T-helper 1 cell treated with Interleukin-12 subunit alpha and Interleukin-12 subunit beta and Interleukin-4 antibody, amounts not matched to agents 30 μg/mL and 1 μg/mL, for 36 hours (primary cell): ENCODE measurements around the gene ABCD1.
"Not testable (repeated sequence)": the region's sequence is repeated elsewhere in the genome, so short reads cannot be mapped to it uniquely, and the experiment has no call there.

Source experiments
- H3K27ac Mint-ChIP-seq: one replicate; pipeline ENCODE4 v1.8.0; 2021; ENCODE audit warnings: mild to moderate bottlenecking, mixed read lengths
- H3K27me3 Mint-ChIP-seq: one replicate; pipeline ENCODE4 v1.8.0; 2021; ENCODE audit warnings: low read depth, mixed read lengths
- H3K36me3 Mint-ChIP-seq: one replicate; pipeline ENCODE4 v1.8.0; 2021; ENCODE audit warnings: low read depth, mixed read lengths
- H3K4me1 Mint-ChIP-seq: one replicate; pipeline ENCODE4 v1.8.0; 2021; ENCODE audit warnings: low read depth, mixed read lengths
- H3K4me3 Mint-ChIP-seq: one replicate; pipeline ENCODE4 v1.8.0; 2021; ENCODE audit warnings: mild to moderate bottlenecking, moderate library complexity, mixed read lengths
- H3K9me3 Mint-ChIP-seq: one replicate; pipeline ENCODE4 v1.8.0; 2021; ENCODE audit warnings: mixed read lengths

The ABCD1 gene

DNA sequence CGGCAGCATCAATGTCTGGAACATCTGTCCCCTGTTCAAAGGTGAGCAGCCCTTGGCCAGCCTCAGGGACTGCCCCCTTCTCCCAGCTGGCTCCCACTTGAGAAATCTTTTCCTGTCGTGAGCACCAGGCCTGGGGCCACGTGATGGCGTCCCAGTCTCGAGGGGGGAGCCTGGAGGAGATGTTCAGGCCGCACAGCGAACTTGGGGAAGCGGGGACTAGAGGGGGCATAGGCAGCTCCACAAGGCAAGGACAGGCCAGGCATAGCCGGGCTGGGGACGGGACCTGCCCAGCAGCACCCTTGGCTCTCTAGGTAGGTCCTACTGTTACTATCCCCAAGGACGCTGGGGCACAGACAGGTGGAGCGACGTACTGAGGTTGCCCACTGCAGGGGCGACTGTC, 34.2 kb upstream of the ABCD1 start:
- Mint-ChIP-seq H3K4me1 (no peaks in the 10 kb centered on the region), H3K36me3 (no peaks in the 10 kb centered on the region), H3K4me3 (no peak overlapping the region), H3K9me3 (no peaks in the 10 kb centered on the region), H3K27me3 (peaks cover 16% of the 10 kb centered on the region), H3K27ac (no peak overlapping the region)

DNA sequence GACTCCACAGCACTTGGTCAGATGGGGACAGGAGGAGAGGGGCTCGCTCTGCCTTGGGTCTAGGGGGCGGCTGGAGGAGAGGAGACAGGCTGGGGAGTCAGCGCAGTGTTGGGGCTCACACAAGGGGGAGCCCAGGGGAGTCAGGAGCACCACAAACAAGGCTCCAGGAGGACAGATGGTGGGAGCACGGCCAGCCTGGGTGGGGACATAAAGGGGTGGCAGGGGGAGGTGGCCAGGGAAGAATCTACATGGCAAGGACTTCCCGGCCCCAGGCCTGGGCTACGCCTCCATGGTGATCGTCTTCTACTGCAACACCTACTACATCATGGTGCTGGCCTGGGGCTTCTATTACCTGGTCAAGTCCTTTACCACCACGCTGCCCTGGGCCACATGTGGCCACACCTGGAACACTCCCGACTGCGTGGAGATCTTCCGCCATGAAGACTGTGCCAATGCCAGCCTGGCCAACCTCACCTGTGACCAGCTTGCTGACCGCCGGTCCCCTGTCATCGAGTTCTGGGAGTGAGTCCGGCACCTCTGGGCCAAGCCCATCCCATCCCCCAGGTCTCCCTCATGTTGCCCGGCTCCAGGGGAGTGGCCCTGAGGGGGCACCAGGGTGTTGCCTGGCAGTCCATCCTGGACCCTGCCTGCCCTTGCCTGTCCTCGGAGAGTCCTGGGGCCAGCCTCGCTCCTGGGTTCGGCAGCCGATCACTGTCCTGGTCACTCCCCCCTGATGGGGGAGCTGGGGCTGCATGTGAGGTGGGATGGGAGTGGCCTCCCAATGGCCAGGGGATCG, 33.4 kb upstream of the ABCD1 start:
- H3K4me3 Mint-ChIP-seq, H3K36me3 Mint-ChIP-seq, H3K27ac Mint-ChIP-seq, H3K4me1 Mint-ChIP-seq, H3K9me3 Mint-ChIP-seq: not testable (repeated sequence)
- H3K27me3 Mint-ChIP-seq, result peaks cover 13% of the 10 kb centered on the region

DNA sequence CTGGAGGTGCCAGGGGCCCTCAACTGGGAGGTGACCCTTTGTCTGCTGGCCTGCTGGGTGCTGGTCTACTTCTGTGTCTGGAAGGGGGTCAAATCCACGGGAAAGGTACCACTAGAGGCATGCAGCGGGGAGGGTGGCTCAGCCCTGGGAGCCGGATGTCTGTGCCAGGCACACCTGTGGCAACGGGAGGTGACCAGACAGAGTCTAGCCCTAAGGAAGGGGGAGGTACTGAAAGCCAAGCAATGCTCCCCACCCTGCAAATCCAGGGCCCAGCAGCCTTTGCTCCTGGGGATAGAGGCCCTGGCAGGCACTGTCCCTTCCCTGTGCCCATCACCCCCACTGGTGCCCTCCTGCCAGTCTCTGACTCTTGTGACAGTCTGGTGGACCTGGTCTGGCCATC, 32.7 kb upstream of the ABCD1 start:
- Mint-ChIP-seq H3K4me1 (no peaks in the 10 kb centered on the region), H3K36me3 (peaks cover under 1% of the 10 kb centered on the region), H3K4me3 (no peak overlapping the region), H3K27me3 (peaks cover 7% of the 10 kb centered on the region), H3K27ac (no peak overlapping the region), H3K9me3 (no peaks in the 10 kb centered on the region)

DNA sequence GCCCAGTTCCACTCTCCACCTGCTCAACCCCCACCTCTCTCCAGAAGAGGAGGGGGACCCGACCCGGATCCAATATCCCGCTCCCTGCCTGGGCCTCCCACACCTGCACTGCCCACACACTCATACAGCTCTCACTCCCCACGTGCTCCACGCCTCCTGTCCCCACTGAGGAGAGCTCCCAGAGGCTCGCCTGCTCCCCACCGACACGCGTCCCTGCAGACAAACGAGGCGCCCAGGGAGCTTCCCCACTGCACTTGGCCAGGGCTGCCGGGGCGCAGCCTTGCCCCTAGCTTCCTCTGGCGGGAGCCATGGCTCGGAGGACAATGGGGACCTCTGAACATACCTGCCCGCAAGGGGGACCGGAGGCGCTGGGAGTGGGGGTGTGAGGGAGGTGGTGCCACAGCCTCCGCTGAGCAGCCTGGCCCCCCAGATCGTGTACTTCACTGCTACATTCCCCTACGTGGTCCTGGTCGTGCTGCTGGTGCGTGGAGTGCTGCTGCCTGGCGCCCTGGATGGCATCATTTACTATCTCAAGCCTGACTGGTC, 32.0 kb upstream of the ABCD1 start:
- Mint-ChIP-seq H3K27ac (no peak overlapping the region), H3K36me3 (peaks cover 6% of the 10 kb centered on the region), H3K4me3 (no peak overlapping the region), H3K27me3 (peaks cover 7% of the 10 kb centered on the region), H3K9me3 (no peaks in the 10 kb centered on the region), H3K4me1 (no peaks in the 10 kb centered on the region)

DNA sequence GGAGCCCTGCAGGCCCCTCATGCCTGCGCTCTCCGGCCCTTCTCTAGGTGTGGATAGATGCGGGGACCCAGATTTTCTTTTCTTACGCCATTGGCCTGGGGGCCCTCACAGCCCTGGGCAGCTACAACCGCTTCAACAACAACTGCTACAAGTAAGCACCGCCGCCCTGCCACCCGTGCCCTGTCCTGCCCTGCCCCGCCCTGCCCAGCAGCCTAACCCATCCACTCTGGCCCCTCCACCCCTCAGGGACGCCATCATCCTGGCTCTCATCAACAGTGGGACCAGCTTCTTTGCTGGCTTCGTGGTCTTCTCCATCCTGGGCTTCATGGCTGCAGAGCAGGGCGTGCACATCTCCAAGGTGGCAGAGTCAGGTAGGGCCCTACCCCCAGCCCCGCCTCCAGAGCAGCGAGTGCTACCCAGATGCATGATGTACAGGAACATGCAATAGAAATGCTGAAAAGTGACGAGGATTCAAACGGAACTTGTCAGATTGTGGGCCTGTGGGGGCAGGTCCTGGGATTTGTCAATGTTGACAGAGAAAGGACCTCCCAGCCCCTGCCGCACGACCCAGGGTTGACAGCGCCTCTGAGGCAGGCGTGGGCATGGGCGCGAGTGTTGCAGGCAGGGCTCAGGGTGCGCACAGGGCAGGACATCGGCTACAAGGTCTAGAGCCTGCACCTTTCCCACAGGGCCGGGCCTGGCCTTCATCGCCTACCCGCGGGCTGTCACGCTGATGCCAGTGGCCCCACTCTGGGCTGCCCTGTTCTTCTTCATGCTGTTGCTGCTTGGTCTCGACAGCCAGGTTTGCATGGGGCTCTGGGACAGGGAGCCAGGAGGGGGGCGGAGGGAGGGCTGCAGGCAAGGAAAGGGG, 31.2 kb upstream of the ABCD1 start:
- Mint-ChIP-seq H3K9me3 (no peaks in the 10 kb centered on the region), H3K27ac (no peak overlapping the region), H3K4me3 (no peak overlapping the region), H3K4me1 (no peaks in the 10 kb centered on the region), H3K36me3 (peaks cover 6% of the 10 kb centered on the region), H3K27me3 (peaks cover 7% of the 10 kb centered on the region)

GRCh38 chrX:153694256-153694655, 30.4 kb upstream of the ABCD1 start:
- not testable (repeated sequence) for H3K4me3 Mint-ChIP-seq, H3K4me1 Mint-ChIP-seq, H3K9me3 Mint-ChIP-seq, H3K27ac Mint-ChIP-seq, H3K27me3 Mint-ChIP-seq, H3K36me3 Mint-ChIP-seq

DNA sequence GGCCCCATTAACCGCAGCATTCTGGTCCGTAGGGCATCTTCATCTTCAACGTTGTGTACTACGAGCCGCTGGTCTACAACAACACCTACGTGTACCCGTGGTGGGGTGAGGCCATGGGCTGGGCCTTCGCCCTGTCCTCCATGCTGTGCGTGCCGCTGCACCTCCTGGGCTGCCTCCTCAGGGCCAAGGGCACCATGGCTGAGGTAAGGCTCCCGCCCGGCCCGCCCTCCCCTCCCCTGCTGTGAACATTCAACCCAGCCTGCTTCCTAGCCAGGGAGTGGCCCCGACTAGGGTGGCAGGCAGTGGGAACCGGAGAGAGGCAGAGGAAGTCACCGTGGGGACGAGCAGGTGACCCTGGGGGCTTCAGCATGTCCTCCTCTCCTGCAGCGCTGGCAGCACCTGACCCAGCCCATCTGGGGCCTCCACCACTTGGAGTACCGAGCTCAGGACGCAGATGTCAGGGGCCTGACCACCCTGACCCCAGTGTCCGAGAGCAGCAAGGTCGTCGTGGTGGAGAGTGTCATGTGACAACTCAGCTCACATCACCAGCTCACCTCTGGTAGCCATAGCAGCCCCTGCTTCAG, 29.9 kb upstream of the ABCD1 start:
- H3K27me3 Mint-ChIP-seq, result peaks cover 2% of the 10 kb centered on the region
- peaks cover 9% of the 10 kb centered on the region for H3K36me3 Mint-ChIP-seq
- no peak overlapping the region for H3K27ac Mint-ChIP-seq
- no peak overlapping the region for H3K4me3 Mint-ChIP-seq
- no peaks in the 10 kb centered on the region for H3K4me1 Mint-ChIP-seq
- no peaks in the 10 kb centered on the region for H3K9me3 Mint-ChIP-seq

DNA sequence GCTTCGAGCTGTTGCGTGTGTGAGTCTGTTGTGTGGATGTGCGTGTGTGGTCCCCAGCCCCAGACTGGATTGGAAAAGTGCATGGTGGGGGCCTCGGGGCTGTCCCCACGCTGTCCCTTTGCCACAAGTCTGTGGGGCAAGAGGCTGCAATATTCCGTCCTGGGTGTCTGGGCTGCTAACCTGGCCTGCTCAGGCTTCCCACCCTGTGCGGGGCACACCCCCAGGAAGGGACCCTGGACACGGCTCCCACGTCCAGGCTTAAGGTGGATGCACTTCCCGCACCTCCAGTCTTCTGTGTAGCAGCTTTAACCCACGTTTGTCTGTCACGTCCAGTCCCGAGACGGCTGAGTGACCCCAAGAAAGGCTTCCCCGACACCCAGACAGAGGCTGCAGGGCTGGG, 28.6 kb upstream of the ABCD1 start:
- no peaks in the 10 kb centered on the region for H3K27me3 Mint-ChIP-seq
- H3K9me3 Mint-ChIP-seq, result no peaks in the 10 kb centered on the region
- H3K4me3 Mint-ChIP-seq, result no peak overlapping the region
- H3K4me1 Mint-ChIP-seq, result no peaks in the 10 kb centered on the region
- no peak overlapping the region for H3K27ac Mint-ChIP-seq
- H3K36me3 Mint-ChIP-seq, result peaks cover 9% of the 10 kb centered on the region

GRCh38 chrX:153696538-153696937, 28.1 kb upstream of the ABCD1 start:
- H3K9me3 Mint-ChIP-seq, H3K27ac Mint-ChIP-seq, H3K27me3 Mint-ChIP-seq, H3K4me3 Mint-ChIP-seq, H3K36me3 Mint-ChIP-seq, H3K4me1 Mint-ChIP-seq: not testable (repeated sequence)

- H3K27ac Mint-ChIP-seq, result peak overlapping the region; percentile 62
- not testable (repeated sequence) for H3K27me3 Mint-ChIP-seq, H3K4me1 Mint-ChIP-seq, H3K9me3 Mint-ChIP-seq, H3K36me3 Mint-ChIP-seq, H3K4me3 Mint-ChIP-seq
These were observed 27.5 kb upstream of the ABCD1 start for GRCh38 chrX:153696986-153697722.

DNA sequence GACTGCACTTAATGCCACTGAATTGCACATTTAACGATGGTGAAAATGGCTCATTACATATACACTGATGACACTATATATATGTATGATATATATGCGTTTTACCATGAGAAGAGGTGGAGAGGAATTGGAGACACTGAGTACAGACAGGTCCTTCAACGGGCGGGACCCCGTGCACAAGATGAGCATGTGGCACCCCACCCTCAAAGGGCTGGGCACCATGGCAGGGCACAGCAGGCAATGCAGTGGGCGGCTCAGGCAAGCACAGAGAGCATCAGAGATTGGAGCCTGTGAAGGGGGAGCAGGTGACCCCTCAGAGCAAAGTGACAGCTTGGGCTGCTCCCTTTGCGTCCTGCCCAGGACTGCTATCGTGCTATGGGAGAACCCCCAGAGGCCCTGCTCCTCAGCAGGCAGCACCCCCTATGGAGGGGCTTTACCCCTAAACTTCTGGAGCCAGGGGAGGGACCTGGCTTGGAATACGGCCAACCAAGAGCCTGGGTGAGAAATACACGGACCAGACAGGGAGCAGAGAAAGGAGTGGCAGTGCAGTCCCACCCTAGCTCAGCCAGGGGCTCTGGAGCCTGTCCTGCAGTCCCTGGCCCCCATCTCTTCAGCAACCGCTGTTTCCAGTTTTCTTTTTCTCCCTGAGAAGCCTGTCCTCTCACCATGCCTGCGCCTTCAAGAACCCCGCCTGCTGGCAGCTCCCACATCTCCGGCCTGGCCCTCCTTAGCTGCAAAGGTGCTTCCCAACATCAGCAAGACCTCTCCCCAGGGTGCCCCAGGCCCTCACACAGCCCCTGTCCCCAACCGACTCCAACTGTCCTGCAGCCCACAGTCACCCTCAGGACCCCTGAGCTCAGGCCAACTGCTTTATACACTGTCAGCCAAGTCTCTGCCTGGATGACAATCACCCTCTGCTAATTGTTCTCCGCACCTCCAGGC, 26.5 kb upstream of the ABCD1 start:
- no peaks in the 10 kb centered on the region for H3K4me1 Mint-ChIP-seq
- no peaks in the 10 kb centered on the region for H3K27me3 Mint-ChIP-seq
- no peak overlapping the region for H3K4me3 Mint-ChIP-seq
- H3K27ac Mint-ChIP-seq, result no peak overlapping the region
- peaks cover 9% of the 10 kb centered on the region for H3K36me3 Mint-ChIP-seq
- H3K9me3 Mint-ChIP-seq, result no peaks in the 10 kb centered on the region

DNA sequence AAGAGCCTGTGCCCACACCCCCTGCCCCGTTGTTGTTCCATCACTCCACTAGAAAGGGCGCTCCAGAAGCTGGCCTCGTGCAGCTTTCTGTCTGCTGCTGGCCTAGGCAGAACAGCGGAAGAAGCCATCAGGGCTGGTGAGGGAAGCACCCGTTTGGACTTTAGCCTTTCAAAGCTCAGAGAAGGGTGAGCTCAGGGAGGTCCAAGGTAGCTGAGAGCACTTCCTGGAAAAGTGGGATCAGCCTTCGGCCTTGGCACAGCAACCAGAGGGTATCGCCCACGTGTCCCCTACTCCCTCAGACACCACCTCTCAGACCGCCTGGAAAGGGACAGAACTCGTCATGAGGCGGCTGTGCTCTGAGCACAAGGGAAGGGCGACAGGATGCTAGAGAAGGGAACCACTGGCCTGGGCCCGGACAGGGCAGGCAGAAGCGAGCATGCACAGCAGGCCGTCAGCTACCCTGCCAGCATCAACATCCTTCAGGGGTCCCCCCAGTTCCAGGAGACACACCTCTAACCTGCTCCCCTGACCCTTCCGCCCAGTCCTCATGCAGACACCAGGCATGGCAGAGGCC, 25.4 kb upstream of the ABCD1 start:
- H3K4me3 Mint-ChIP-seq, H3K27ac Mint-ChIP-seq, H3K27me3 Mint-ChIP-seq, H3K9me3 Mint-ChIP-seq, H3K4me1 Mint-ChIP-seq: not testable (repeated sequence)
- peaks cover 12% of the 10 kb centered on the region for H3K36me3 Mint-ChIP-seq

- H3K36me3 Mint-ChIP-seq, result peaks cover 14% of the 10 kb centered on the region
- not testable (repeated sequence) for H3K4me3 Mint-ChIP-seq, H3K4me1 Mint-ChIP-seq, H3K27ac Mint-ChIP-seq, H3K9me3 Mint-ChIP-seq, H3K27me3 Mint-ChIP-seq
These were observed 24.8 kb upstream of the ABCD1 start for GRCh38 chrX:153699784-153700371.
